Fibroblast of mammary gland (primary cell): ENCODE data around the gene GNG12.

Experiments
- DNase-seq: peaks from one replicate; pipeline ENCODE4 v3.0.0-alpha.2; 2010; ENCODE audit warnings: low read depth
- H3K4me3 ChIP-seq: 2 replicates; pipeline ENCODE4 v1.5.1; 2011; ENCODE audit warnings: low read depth, mild to moderate bottlenecking, low read length, moderate library complexity; ENCODE audit not compliant: control insufficient read depth
- CTCF ChIP-seq: conservative IDR thresholded peaks from 2 replicates; pipeline ENCODE4 v1.5.1; 2011; ENCODE audit warnings: low read depth, low read length, inconsistent platforms; ENCODE audit not compliant: control insufficient read depth, insufficient read depth

Gene GNG12

GRCh38 chr1:67687649-67688048 lies 145.6 kb downstream of the GNG12 start:
- DNase-seq, result peak; percentile 79
- no peak for TF ChIP-seq CTCF
- peak overlapping the region; percentile 92 for H3K4me3 ChIP-seq

GRCh38 chr1:67687198-67687545 lies 146.1 kb downstream of the GNG12 start:
- TF ChIP-seq CTCF, result no peak
- peak overlapping the region; percentile 92 for H3K4me3 ChIP-seq
- no peak for DNase-seq

- no peak for TF ChIP-seq CTCF
- DNase-seq, result peak; percentile 99
- H3K4me3 ChIP-seq, result peak overlapping the region; percentile 92
Measured at GRCh38 chr1:67686267-67687197, 146.7 kb downstream of the GNG12 start.

- peak; percentile 54 for DNase-seq
- peak overlapping the region; percentile 92 for H3K4me3 ChIP-seq
- no peak for TF ChIP-seq CTCF
Measured at GRCh38 chr1:67685558-67686266, 147.6 kb downstream of the GNG12 start.

- no peak for TF ChIP-seq CTCF
- peak within 1 kb of the TSS; percentile 92 for H3K4me3 ChIP-seq
- DNase-seq, result peak; percentile 99
Measured at GRCh38 chr1:67685067-67685557, 148.2 kb downstream of the GNG12 start, which contains the start of gene GADD45A. Gene GADD45A (plus strand): TSS chr1:67685201. CDS start chr1:67685495, 294 bp downstream.

GRCh38 chr1:67684526-67685066 lies 148.7 kb downstream of the GNG12 start:
- DNase-seq, result no peak
- peak overlapping the region; percentile 39 for H3K4me3 ChIP-seq
- no peak for TF ChIP-seq CTCF
